Activated T-cell treated with anti-CD3 and anti-CD28 coated beads, Interleukin-2, amount 50 U/mL, for 24 hours (primary cell): Measurements from ENCODE around the gene KRT76.

ENCODE experiments used
- DNase-seq: peaks from one replicate; pipeline ENCODE4 v3.0.0-alpha.2; 2020
- H3K27ac Mint-ChIP-seq: 2 replicates; pipeline ENCODE4 v1.8.0; 2020; ENCODE audit warnings: mild to moderate bottlenecking, mixed read lengths
- H3K27me3 Mint-ChIP-seq: 2 replicates; pipeline ENCODE4 v1.8.0; 2020; ENCODE audit warnings: mixed read lengths
- H3K36me3 Mint-ChIP-seq: 2 replicates; pipeline ENCODE4 v1.8.0; 2020; ENCODE audit warnings: low read depth, mixed read lengths
- H3K4me1 Mint-ChIP-seq: 2 replicates; pipeline ENCODE4 v1.8.0; 2020; ENCODE audit warnings: low read depth, mixed read lengths
- H3K4me3 Mint-ChIP-seq: 2 replicates; pipeline ENCODE4 v1.8.0; 2020; ENCODE audit warnings: mild to moderate bottlenecking, moderate library complexity, mixed read lengths
- H3K9me3 Mint-ChIP-seq: 2 replicates; pipeline ENCODE4 v1.8.0; 2020; ENCODE audit warnings: mixed read lengths

Gene KRT76

DNA sequence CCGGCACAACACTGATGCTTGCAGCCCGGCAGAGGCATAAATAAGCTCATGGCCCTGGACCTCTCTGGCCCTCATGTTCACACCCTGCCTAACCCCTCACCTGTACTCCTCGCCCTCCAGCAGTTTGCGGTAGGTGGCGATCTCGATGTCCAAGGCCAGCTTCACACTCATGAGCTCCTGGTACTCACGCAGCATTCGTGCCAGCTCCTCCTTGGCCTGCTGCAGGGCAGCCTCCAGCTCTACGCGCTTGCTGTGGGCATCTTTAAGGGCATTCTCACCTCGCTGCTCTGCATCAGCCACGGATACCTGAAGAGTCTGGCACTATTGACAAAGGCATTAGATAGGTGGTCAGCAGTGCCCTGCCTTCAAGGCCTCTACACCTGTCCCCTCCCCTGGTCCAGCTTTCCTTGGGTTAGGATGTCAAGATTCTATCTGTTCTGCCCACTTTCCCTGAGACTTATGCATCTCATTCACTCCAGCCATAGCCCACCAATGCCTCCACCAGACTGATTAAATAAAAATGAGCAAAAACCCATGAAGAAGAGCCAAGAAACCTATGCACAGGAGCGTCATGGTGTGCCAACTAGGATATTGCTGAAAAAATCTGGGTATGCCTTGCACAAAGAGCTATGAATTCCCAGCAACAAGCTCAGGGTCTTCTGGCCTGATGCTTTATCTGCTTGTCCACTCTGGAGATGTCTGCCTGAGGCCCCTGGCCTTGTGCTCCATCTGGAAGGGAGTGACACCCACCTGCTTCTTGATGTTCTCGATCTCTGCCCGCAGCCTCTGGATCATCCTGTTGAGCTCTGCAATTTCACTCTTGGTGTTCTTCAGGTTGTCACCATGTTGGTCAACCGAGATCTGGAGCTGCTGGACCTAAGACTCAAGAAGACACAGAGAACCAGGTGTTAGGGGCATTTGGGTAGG, 30.7 kb upstream of the KRT76 start:
- no peak for DNase-seq
- H3K9me3 Mint-ChIP-seq = no peaks in the 10 kb centered on the region
- no peaks in the 10 kb centered on the region for H3K4me1 Mint-ChIP-seq
- H3K4me3 Mint-ChIP-seq = no peak overlapping the region
- H3K36me3 Mint-ChIP-seq = no peaks in the 10 kb centered on the region
- H3K27ac Mint-ChIP-seq = no peak overlapping the region
- H3K27me3 Mint-ChIP-seq = no peaks in the 10 kb centered on the region

DNA sequence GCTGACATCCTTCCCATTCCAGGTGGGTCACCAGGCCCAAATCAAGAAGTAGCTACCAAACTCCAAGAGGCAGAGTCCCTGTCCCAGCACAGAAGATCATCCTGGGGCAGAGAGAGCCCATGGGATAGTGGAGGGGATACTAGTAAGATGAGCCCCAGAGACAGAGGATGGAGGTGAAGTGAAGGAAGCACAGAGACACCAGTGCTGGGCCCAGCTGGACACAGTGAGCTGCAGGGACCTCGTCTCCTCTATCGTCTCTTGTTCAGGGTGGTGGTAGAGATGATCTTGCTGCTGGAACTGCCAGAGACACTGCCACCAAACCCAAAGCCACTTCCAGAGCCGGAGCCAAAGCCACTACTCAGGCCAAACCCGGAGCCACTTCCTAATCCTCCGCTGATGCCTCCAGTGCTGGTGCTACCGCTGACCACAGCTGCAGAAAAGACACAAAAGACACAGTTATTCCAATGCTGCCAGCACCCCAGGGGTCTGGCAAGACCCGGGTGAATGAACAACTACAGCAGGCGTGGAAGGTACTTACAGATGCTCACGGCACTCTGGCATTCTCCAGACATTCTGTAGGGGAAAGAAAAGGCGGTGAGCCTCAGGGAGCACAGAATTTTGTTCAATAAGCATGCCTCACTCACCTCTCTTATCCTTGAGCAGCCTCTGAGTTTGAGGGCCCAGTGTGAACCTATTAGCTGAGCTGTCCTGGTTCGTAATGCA, 29.8 kb upstream of the KRT76 start:
- H3K27ac Mint-ChIP-seq = no peak overlapping the region
- no peak for DNase-seq
- H3K9me3 Mint-ChIP-seq = no peaks in the 10 kb centered on the region
- no peaks in the 10 kb centered on the region for H3K36me3 Mint-ChIP-seq
- no peaks in the 10 kb centered on the region for H3K4me1 Mint-ChIP-seq
- no peak overlapping the region for H3K4me3 Mint-ChIP-seq
- H3K27me3 Mint-ChIP-seq = no peaks in the 10 kb centered on the region

DNA sequence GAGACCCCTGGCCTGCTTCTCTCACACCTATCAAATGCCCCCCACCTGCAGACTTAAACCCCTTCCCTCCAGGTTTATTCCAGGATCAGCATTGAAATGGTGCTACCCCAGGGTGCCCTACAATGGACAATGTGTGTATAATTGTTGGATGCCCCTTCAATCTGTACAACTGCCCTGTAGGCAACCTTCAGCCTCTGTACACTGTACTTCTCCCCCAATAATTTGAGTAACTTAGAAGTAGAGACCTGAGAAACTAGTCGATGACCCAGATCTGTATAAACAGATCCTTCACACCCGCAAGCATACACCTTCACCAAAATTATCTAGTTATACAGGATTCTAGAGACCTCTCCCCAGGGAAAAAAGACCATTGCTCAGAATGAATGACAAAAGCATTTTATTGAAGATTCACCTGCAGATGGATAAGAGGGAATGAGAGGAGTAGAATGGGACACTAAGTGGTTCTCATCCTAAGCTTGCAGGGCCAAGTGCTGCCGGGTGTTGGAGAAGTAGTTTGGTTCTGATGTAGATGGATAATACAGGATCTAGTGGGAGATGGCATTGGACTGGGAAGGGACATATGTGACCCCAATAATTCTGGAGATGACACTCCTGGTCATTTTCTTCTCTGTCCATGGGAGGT, 29.1 kb upstream of the KRT76 start:
- Mint-ChIP-seq H3K9me3 (no peaks in the 10 kb centered on the region), H3K27ac (no peak overlapping the region), H3K4me1 (no peaks in the 10 kb centered on the region), H3K36me3 (no peaks in the 10 kb centered on the region), H3K27me3 (no peaks in the 10 kb centered on the region), H3K4me3 (no peak overlapping the region)
- DNase-seq = no peak

DNA sequence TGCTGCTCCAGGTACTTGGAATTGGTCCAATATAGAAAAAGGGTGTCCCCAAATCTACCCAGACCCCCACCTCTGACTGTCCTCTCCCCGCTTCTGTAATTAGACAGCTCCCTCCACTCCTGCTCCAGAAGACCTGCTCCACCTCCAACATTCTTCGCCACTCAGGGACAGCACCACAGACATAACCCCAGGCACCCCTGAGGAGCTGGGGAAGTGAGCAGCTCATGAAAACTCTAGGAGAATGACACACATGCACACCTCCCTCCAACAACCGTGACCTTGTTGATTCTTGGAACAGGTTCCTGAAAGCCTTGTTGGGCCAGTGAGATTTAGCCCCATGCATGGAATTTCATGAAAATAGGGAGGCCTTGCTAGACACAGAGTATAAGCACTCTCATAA, 28.6 kb upstream of the KRT76 start:
- Mint-ChIP-seq H3K4me3 (no peak overlapping the region), H3K9me3 (no peaks in the 10 kb centered on the region), H3K27ac (no peak overlapping the region), H3K36me3 (no peaks in the 10 kb centered on the region), H3K4me1 (no peaks in the 10 kb centered on the region), H3K27me3 (no peaks in the 10 kb centered on the region)
- no peak for DNase-seq

DNA sequence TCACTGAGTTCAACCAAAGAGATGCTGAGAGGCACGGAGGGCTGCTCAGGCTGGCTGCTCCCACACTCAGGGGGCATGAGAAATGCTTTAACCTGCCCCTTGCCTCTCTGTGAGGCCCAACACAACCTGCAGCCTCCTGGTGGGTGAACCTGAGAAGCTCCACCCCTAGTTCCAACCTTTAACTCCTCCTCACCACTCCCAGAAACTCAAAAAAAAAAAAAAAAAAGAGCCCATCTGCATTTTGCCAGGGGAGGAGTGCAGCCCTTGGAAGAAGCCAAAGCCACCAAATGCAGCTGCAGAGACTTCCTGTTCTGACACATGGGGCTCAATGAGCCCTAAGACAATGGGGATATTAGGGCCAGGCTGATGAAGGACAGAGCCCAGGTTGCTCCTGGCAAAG, 27.9 kb upstream of the KRT76 start:
- Mint-ChIP-seq H3K4me3 (no peak overlapping the region), H3K4me1 (no peaks in the 10 kb centered on the region), H3K27ac (no peak overlapping the region), H3K27me3 (no peaks in the 10 kb centered on the region), H3K9me3 (no peaks in the 10 kb centered on the region), H3K36me3 (no peaks in the 10 kb centered on the region)
- no peak for DNase-seq

DNA sequence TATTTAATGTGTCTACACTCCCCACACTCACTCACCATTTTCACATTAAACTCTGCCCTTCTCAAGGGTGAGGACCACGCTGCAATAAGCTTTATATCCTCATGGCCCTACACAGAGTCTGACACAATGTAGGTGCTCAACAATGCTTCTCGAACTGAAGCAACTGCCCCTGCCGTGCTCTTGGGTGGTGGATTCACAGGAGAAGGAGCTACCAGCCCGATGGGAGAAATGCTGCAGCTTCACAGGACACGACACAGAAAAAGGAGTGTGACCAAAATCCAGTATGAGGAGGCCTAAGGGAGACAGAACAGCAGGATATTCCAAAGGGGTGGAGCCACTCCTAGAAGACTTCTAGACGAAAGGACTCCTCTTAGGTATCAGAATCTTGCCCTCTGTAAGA, 25.3 kb upstream of the KRT76 start:
- Mint-ChIP-seq H3K4me1 (no peaks in the 10 kb centered on the region), H3K27ac (no peak overlapping the region), H3K4me3 (no peak overlapping the region), H3K36me3 (no peaks in the 10 kb centered on the region), H3K9me3 (no peaks in the 10 kb centered on the region), H3K27me3 (no peaks in the 10 kb centered on the region)
- no peak for DNase-seq

DNA sequence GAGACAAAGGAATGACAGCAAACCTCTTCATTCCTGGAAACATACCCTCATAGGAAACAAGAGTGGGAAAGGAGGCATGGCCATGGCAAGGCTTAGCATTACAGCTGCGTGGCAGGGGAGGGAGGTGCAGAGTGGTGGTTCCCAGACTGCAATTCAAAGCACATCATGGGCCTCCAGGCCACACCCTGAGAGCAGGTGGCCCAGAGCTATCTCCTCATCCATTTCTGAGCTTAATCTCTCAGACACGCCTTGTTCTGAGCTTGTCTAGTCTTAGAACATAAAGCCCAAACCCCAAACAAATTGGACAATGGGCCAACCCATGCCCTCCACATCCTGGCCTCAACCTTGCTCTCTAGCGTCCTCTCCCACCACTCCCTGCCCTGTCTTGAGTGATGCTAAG, 24.6 kb upstream of the KRT76 start:
- DNase-seq = no peak

DNA sequence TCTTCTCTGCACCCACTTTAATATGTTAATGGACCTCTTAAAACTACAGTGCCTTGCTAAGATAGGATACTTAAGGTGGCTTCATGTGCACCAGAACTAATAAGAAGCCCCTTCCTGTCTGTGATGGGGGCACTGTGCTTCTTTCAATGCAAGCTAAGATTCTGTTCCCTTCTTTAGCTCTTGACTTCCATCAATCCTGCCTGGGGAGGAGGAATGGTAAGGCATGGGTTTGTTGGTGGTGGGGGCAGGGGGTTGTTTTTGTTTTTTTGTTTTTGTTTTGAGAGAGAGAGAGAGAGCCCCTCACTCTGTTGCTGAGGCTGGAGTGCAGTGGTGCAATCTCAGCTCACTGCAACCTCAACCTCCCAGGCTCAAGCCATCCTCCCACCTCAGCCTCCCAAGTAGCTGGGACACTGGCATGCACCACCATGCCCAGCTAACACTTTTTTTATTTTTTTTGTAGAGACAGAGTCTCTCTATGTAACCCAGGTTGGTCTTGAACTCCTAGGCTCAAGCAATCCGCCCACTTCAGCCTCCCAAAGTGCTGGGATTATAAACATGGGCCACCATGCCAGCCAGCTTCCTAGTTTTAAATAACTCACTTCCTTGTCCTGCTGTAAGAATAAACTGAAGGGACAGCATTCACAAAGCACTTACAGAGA, 23.2 kb upstream of the KRT76 start:
- Mint-ChIP-seq H3K27ac (no peak overlapping the region), H3K4me1 (no peaks in the 10 kb centered on the region), H3K27me3 (no peaks in the 10 kb centered on the region), H3K4me3 (no peak overlapping the region), H3K9me3 (no peaks in the 10 kb centered on the region), H3K36me3 (no peaks in the 10 kb centered on the region)
- no peak for DNase-seq

More for the DNA sequence above, 24.6 kb upstream of the KRT76 start:
- H3K4me3 Mint-ChIP-seq = no peak overlapping the region
- no peaks in the 10 kb centered on the region for H3K27me3 Mint-ChIP-seq
- no peaks in the 10 kb centered on the region for H3K9me3 Mint-ChIP-seq
- H3K4me1 Mint-ChIP-seq = no peaks in the 10 kb centered on the region
- H3K27ac Mint-ChIP-seq = no peak overlapping the region
- H3K36me3 Mint-ChIP-seq = no peaks in the 10 kb centered on the region

DNA sequence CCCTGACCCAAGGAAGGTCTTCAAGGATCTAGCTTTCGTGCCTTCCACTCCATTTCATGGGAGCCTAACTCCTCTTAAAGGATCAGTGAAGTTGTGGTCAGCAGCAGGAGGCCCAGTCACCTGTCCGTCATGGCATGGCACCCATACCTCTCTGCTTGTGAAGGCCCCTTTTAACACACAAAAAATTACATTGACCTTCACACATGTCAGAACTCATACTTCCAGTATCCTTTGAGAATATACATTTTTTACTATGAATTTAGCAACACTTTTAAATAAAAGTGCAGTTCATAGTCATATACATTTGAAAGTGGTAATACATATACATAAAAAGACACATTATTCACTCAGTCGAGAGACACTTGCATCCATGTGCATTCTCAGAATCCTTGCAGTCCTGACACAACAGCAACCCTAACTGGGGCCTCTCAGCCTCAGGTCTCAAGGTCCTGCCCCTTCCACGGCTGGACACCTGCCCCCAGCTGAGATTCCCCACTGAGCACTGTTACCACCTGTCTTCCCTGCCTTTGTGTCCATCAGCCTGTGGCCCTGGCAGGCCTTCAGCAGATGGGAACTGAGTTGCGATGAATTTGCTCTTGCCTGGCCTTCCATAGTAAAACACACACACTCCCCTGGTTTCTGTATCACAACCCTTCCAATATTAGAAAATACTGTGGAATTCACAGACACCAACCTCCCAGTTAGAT, 22.5 kb upstream of the KRT76 start:
- Mint-ChIP-seq H3K36me3 (no peaks in the 10 kb centered on the region), H3K27ac (no peak overlapping the region), H3K4me3 (no peak overlapping the region), H3K27me3 (no peaks in the 10 kb centered on the region), H3K9me3 (no peaks in the 10 kb centered on the region), H3K4me1 (peaks cover 3% of the 10 kb centered on the region)
- no peak for DNase-seq

DNA sequence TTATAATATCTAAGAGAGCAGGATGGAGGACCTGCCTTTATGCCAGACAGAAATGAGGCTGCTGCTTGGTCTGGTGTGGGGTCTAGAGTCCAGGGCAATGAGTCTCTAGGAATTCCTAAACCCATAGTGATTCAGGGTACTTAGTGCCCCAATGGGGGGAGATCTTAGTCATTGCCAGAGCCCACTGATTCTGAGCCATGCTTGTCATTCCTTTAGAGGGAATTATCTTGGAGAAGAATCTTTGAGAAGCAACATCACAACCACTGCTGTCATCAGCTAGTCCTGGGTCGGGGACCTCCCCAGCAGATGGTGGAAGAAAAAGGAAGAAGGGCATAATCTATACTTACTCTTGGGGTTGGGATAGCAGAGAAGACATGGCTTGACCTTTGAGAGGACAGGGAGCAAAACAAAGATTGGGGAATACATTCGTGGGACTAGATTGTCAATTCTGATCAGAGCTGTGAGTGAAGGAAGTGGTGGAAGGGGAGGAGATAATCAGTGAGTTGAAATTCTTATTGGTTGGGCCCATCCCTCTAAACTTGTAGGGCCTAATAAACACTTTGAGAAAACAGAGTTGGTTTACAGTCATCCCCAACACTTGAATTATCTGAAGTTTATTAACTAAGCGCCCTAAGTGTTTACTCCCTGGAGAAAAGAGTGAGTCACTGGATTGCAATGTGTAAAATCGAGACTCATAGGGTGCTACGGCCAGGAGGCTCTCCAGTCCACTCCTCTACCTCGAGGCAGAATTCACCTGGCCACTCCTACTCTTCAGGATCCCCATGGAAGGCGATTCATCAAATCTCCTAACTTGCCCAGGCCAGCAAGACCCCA, 21.7 kb upstream of the KRT76 start:
- Mint-ChIP-seq H3K9me3 (no peaks in the 10 kb centered on the region), H3K27me3 (no peaks in the 10 kb centered on the region), H3K4me1 (peaks cover 11% of the 10 kb centered on the region), H3K36me3 (no peaks in the 10 kb centered on the region), H3K4me3 (no peak overlapping the region), H3K27ac (no peak overlapping the region)
- DNase-seq = no peak

DNA sequence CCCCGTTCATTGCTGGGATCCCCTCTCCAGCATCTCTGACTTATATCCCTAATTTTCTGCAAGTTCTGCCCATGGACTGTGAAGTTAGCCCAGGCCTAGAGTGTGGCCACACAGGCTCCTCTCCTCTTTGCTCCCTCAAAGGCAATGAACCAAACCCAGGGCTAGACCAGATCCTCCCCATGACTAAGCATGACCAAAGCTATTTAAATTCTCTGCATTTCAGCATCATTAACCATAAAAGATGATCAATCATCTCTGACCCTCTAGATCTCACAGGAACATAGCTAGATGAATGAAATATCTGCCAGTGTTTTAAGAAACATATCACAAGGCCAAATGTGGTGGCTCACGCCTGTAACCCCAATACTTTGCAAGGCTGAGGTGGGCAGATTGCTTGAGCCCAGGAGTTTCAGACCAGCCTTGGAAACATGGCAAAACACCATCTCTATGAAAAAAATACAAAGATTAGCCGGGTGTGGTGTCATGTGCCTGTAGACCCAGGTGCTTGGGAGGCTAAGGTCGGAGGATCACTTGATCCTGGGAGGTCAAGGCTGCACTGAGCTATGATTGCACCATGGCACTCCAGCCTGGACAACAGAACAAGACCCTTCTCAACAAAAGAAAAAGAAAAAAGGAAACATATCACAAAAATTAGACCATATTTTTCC, 21.0 kb upstream of the KRT76 start:
- Mint-ChIP-seq H3K27ac (no peak overlapping the region), H3K4me3 (no peak overlapping the region)
- no peak for DNase-seq

DNA sequence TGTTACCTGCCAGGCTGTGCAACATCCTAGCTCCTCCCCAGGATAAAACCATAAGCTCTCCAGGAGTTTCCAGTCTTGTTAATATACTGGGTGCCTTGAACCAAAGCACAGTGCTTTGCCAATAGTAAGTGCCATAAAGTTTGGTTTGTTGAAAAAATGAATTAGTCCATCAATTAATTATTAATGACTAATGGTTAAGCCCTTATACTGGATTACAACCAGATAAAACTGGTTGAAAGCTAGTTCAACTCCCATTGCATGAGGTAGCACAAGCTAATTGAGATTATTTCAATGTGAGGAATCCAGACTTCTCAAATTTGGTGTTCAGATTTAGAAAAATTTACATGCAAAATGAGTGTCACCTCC, 20.4 kb upstream of the KRT76 start:
- Mint-ChIP-seq H3K36me3 (no peaks in the 10 kb centered on the region), H3K9me3 (no peaks in the 10 kb centered on the region), H3K27ac (no peak overlapping the region), H3K27me3 (no peaks in the 10 kb centered on the region), H3K4me3 (no peak overlapping the region), H3K4me1 (peaks cover 20% of the 10 kb centered on the region)
- no peak for DNase-seq

More for the DNA sequence above, 21.0 kb upstream of the KRT76 start:
- H3K27me3 Mint-ChIP-seq = no peaks in the 10 kb centered on the region
- H3K9me3 Mint-ChIP-seq = no peaks in the 10 kb centered on the region
- peaks cover 14% of the 10 kb centered on the region for H3K4me1 Mint-ChIP-seq
- H3K36me3 Mint-ChIP-seq = no peaks in the 10 kb centered on the region
